Activated CD8-positive, alpha-beta memory T cell treated with anti-CD3 and anti-CD28 coated beads, Interleukin-2, amount 50 U/mL, for 4 hours (primary cell): Measurements from ENCODE around the gene CEACAM3.

Experiments used
- DNase-seq: peaks from one replicate; pipeline ENCODE4 v3.0.0-alpha.2; 2020

CEACAM3 gene

GRCh38 chr19:41847351-41848105 is 51.1 kb downstream of the CEACAM3 start:
- DNase-seq: no peak

DNA sequence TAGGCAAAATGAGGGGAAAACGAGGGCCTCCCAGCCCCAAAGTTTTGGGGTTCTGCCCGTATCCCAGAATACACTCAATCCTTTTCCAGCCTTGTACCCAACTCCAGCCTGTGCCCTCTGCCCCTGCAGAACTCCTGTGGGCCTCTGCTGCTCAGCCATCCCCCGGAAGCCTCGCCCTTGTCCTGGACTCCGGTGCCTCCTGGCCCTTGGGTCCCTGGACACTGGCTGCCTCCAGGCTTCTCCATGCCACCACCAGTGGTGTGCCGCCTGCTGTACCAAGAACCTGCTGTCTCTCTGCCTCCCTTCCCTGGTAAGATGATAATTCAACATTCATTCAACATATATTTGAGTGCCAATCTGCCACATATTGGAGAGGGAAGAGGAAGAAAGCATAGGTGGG is 52.3 kb downstream of the CEACAM3 start:
- DNase-seq: no peak

- DNase-seq: no peak
These were observed 52.7 kb downstream of the CEACAM3 start for GRCh38 chr19:41849067-41849466.

DNA sequence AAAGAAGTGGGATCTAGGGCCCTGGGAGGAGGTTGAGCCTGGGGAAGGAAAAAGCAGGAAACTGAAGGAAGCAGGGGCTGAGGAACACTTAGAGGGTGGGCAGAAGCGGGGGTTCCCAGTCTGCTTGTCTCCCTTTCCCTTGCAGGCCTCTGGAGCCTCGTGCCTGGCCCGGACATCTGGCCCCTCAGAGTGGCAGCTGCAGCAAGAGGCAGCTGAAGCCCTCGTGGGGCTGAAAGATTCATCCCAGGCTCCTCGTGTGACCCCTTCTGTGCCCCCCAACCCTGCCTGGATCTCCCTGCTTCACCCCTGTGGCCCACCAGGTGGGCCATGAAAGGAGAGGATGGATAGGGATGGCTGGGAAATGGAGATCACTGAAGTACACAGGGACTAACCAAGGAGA is 54.0 kb downstream of the CEACAM3 start:
- DNase-seq: no peak

DNA sequence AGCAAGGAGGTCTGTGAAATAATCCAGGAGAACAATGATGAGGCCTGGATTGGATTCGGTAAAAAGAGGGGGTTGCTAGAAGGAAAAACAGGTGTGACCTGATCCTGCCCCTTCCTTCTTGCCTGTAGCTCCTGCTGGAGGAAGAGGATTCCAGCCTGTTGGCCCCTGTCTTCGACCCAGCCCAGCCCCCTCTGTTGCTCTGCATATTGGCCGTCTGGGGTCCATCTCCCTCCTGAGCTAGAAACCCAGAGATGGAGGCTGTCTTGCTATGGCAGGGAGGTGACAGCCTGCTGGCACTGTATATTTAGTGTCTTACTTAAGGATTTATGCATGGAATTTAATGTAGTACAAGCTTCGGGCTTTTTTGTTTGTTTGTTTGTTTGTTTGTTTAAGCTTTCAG is 55.1 kb downstream of the CEACAM3 start:
- DNase-seq: no peak

DNA sequence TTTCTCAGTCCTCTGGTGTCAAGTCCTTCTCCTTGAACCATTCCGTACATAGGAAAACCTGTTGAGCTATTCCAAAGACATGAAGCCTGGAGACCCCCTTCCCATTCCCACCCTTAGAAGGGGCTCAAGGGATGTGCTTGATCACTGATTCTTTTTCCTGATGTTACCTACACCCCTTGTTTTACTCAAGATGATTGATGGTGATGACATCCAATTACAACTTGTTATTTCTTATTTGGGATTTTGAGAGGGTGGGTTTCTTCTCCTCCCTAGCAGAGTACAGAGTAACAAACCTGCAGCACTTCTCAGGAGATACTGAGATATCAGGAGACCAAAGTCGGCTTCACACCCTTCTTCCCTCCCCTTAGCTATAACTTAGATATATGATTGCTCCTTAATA is 57.0 kb downstream of the CEACAM3 start:
- DNase-seq: no peak

DNA sequence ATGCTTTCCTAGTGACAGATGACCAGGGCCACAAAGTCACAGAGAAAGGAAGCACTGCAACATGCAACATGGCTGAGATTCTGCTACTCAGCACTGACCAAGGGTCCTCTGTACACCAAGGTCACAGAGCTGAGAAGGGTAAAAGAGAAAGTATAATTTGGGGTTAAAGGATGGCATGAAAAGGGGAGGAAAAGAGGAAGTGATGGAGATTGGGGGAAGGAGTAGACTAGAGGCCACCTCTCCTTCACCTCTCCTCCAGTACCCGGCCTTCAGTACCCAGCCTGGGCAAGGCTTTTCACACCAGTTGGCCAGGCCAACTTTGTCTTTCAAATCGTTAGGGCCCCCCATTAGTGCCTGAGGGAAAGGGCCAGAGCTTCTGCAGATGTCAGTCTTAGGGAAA is 57.4 kb downstream of the CEACAM3 start:
- DNase-seq: no peak

- no peak for DNase-seq
These were observed 62.8 kb downstream of the CEACAM3 start for GRCh38 chr19:41859213-41859617.

GRCh38 chr19:41859618-41860418 is 63.4 kb downstream of the CEACAM3 start, which contains the start of gene RPS19:
Gene RPS19 (plus strand): TSS chr19:41860255. CDS start chr19:41860775, 520 bp downstream.
- peak; percentile 98 for DNase-seq

GRCh38 chr19:41860419-41861115 is 64.2 kb downstream of the CEACAM3 start:
- no peak for DNase-seq
